Endometrial microvascular endothelial cells (primary cell): ENCODE measurements around the gene ZFX. TPM values are rescaled to one million over a fixed set of nuclear protein-coding genes. Genes with fewer than 3 reads are reported as not detected.

Source experiments
- in situ Hi-C: cut with HindIII; loops from 2 replicates; pipeline ENCODE4 v1.10.0; 2017; ENCODE audit warnings: low sequenced_read_pairs, low pct_unique_long_range_greater_than_20kb; ENCODE audit errors: inconsistent ontology term
- total RNA-seq: library from RNA; depleted of rRNA; stranded (reverse); fragments of >200 nt; gene quantifications from one replicate; pipeline ENCODE4 v1.2.3, GENCODE V29; 2015; ENCODE audit errors: inconsistent ontology term

The ZFX gene
- total RNA-seq, 1 donor from 2014 or later = 38.2 TPM

DNA sequence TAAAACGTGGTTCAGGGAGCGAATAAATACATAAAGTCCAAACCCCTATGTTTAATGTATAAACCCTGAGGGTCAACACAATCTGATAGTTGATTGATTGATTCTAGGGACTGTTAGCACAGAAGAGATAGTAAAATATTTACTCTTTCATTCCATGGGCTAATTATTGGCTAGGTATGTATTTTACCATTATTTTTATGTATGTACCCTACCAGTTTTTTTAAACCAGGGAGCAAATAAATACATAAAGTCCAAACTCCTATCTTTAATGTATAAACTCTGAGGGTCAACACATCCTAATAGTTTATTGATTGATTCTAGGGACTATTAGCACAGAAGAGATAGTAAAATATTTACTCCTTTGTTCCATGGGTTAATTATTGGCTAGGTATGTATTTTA, 40.0 kb downstream of the ZFX start:
- in situ Hi-C loops = no loop called here

DNA sequence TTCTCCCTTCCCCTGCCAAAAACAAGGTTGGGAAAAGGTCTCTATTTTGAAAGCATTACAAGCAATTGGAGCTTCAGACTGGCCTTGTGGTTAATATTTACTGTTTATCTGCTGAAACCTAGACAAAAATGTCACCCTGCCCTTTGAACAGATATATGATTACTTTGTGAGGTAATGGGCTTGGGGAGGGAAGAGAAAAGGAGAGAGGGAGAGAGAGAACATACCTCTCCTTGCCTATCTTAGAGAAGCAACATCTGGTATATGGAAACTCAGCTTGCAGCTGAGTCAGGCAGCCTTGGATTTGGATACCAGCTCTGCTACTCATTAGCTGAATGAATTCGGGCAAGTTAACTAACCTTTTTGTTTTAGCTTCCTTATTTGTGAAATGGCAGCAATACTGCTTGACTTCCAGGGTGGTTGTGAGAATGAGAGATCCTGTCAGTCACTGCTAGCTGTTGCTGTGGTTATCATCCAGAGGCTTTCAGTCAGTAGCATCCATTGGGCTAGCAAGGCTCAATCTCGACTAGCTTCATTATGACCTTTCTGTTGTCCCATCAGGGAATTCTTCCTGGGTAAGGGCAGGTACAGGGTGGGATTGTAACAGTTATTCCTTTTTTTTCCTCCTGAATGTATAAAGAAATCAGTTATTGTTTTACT, 41.1 kb downstream of the ZFX start:
- in situ Hi-C loops = no loop called here

DNA sequence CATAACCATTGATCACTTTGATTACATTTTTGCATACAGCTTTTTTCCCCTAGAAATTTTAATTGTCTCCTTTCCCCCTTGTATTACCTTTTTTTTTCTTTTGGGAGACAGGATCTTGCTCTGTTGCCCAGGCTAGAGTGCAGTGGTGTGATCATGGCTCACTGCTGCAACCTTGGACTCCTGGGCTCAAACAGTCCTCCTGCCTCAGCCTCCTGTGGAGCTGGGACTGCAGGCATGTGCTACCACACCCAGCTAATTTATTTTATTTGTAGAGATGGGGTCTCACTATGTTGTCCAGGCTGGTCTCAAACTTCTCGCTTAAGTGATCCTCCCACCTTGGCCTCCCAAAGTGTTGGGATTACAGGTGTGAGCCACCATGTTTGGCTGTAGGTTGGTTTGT, 47.0 kb downstream of the ZFX start:
- in situ Hi-C loops = no loop called here

DNA sequence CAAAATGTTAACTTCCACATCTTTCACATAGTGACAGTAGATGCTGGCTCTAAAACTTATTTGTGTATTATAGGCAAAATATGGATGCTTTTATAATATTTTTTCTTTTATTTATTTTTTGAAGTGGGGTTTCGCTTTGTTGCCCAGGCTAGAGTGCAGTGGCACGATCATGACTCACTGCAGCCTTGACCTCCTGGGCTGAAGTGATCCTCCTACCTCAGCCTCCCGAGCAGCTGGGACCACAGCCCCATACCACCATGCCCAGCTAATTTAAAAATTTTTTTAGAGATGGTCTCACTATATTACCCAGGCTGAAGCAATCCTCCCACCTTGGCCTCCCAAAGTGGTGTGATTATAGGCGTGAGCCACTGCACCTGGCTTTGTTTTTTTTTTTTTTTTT, 48.6 kb downstream of the ZFX start:
- in situ Hi-C loops = no loop called here

DNA sequence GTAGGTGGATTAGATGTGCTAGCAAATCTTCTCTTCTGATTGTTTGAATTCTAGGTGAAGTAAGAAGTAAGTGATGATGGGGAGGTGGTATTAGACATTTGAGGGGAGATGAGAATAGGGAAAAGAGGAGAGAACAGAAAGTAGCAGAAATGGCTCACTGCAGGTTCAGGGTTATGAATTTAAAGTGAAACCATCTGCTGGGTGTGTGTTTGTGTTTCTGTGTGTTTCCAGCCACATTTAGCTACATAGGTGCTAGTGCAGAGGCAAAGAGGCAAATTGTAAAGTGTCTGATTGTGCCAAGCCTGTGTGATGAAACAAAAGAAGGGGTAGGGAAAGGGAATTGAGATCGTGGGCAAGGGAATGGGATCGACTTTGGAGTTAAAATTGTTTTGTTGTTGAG, 50.6 kb downstream of the ZFX start:
- in situ Hi-C loops = no loop called here

DNA sequence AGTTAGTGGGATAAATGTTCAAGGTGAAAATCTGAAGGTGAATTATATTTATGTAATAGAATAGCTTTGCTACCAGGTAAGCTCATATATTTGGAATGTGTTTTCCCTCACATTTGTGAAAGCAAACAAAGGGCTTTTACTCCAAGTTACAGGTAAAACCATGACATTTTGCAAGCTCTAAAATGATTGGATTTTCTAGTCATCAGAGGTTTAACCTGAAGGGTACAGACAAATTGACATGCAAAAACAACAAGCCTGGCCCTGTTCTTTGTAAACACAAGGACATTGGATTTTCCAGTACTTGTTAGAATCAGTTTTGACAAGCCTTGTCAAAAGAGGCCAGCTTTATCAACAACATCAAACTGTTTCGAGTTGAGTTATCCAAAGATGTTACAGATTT, 51.7 kb downstream of the ZFX start:
- in situ Hi-C loops = no loop called here

DNA sequence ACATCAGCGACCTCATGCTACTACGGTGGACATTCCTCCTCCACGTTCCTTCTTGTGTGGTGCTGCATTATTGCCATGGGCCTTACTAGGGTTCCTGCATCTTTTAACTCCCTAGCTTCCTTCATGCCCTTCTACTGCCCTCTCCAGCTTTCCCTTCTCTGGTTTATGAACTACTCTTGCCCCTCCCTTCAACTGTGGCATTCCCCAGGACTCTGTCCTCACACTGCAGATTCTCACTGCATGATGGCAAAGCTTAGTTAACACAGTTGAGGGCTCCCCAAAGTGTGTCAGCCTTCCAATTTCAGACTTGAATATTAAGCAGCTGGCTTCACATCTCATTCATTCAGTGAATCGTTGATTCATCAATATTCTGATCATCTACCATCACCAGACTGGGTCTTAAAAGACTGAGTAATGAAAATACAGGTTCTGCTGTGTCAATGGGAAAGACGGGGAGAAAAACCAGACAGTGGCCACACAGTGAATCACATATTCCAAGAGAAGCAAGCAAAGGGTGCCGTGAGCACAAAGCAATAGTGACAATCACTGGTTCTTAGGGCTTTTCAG, 53.0 kb downstream of the ZFX start:
- in situ Hi-C loops = no loop called here

DNA sequence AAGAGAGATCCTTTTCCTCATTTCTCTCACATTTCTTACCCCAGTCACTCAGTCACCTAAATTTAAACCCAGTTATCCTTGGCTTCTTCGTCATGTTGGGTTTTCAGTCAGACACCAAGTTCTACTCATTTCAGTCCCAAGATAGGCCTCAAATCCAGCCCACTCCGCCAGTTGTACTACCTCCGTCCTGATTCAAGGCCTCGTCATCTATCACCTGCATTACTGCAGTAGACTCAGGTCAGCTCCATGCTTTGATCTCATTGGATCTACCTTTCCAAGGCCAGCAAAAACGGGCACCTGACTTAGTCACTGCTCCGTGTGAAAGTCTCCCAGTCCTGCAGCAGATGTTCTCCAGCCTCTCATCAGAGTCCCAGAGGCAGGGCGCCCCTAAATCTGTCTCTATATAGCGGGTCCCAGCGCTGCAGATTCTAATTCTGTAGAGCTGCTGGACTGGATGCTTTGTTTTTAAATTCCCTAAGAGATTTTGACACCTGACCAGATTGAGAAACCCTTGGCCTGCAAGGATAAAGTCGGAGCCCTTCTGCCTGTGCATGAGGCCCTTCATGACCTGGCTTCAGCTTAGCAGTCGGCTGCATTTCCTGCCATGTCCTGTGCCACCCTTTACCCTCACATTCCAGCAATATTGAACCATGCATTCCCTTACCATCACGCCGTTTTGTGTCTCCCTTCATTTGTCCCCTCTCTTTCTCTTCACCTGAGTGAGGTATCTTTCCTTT, 53.7 kb downstream of the ZFX start:
- in situ Hi-C loops = no loop called here

DNA sequence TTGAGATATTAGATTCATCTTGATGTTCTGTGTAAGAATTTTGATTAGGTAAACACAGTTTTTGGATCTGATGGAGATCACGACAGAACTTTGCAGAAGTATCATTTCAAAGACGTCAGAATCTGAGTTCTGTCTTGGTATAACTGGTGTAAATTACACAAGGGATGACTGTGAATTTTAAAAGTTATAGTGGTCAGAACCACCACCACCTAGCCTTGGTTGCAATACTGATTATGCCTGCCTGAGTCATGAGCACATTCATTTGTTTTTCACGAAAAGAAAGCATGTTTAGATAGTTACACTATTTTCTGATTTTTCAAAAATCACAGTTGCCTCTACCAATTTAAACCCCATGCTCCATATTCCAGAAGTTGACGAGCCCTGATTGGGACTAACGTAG, 54.8 kb downstream of the ZFX start:
- in situ Hi-C loops = no loop called here

DNA sequence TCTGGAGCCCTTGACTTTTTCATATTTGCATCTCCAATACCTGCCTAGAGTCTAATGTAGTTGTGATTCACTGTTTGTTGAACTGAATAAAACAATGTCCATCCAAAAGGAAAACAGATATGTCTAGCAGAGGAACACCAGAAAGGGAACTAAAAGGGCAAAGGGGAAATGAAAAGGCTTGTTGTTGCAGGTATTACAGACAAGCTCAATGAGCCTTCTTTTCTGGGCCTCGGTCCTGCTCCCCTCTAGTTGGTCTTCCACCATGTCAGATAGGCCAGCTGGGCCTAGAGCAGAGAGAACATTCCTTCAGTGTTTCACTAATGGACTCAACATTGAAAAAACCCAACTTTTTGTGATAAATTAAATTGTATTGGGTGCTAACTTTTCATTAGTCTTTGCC, 55.4 kb downstream of the ZFX start:
- in situ Hi-C loops = no loop called here

DNA sequence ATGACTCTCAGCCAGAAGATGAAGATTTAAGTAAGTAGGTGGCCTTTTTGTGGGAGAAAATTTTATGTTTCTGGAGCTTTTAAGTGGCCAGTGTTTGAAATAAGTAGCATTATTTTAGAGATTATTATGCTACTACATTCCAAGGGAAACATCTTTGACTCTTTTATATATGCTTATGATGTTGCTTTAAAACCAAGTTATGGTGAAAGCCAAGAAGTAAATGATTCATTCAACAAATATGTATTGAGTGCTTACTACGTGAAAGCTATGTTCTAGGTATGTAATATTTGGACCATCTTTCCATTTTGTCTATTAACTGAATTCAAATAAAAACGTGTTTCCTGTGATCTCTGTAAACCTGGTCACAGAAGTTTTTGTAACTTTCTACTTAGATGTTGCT, 58.3 kb downstream of the ZFX start:
- in situ Hi-C loops = no loop called here

DNA sequence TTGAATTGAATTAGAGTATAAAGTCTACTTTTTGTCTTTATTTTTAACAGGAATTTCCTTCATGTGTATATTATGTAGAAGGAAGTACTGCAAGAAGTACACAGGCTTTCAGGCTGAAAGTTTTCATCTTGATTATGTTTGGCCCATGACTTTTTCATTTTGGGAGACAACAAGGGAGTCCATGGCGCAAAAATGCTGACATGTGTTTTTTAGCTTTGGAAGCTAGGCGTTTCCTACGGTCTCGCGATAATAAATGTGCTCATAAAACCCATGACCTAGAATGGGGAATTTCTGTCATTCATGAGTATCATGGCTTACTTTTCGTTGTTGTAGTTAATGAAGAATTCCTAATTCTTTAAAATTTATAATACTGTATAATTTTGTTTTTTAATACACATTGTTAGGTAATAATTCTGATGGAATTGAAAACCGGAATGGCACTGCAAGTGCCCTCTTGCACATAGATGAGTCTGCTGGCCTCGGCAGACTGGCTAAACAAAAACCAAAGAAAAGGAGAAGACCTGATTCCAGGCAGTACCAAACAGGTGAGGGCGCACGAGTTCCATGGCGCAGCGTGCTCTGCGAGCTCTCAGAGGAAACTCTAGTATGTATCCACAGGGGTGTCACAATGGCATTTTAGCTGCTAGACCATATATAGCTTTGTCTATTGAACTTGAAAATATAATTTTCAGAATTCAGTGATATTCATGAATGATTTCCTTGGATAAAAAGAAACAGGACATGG, 59.1 kb downstream of the ZFX start:
- in situ Hi-C loops = no loop called here

DNA sequence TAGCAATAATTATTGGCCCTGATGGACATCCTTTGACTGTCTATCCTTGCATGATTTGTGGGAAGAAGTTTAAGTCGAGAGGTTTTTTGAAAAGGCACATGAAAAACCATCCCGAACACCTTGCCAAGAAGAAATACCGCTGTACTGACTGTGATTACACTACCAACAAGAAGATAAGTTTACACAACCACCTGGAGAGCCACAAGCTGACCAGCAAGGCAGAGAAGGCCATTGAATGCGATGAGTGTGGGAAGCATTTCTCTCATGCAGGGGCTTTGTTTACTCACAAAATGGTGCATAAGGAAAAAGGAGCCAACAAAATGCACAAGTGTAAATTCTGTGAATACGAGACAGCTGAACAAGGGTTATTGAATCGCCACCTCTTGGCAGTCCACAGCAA, 60.7 kb downstream of the ZFX start:
- in situ Hi-C loops = no loop called here

DNA sequence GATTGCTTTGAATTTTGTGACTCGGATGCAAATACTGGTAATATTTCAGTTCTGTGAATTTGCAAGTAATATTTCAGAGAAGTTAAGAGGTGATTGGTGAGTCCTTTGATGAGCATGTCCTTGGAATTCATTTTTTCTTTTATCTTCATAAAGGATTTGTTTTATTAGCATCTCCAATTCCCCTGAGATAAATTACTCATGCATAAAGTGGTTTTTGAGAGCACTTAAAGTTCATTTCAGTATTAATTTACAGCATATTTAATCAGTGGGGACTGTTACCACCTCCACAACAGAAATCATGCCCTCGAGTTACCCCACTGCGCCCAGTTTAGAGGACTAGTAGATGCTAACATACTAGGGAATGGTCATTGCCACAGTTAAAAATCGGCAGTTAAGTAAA, 65.0 kb downstream of the ZFX start:
- in situ Hi-C loops = no loop called here

DNA sequence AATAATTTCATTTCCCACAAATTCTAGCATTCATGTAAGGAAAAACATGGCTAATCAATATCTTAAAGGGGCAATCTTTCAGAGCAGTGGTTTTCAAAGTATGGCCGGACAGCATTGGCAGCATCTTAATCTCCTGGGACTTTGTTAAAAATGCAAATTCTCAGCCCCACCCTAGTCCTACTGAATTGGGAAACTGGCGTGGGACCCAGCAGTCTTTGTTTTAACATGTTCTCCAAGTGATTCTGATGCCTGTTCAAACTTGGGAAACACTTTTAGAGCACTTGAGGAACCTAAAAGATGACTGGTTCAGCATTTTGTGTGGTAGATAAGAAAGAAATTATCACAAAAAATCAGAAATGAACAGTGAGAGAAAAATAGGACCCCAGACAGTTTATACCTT, 65.7 kb downstream of the ZFX start:
- in situ Hi-C loops = no loop called here

DNA sequence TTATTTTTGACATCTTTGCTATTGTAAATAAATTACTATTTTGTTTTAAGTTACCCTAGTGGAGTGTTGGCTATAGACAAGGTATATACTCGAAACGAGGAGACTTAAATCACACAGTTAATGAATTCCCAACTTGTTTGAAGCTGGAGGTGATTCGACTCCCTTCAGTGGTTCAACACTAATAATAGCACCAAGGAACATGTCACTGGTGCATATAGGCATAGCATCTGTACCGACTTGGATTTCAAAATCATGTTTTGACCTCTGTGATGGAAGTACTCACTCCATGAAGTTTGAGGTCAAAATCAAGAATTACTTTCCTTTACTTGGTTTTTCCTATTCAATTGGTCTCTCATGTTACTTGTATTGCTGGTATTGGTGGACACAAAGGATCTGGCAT, 66.5 kb downstream of the ZFX start:
- in situ Hi-C loops = no loop called here

DNA sequence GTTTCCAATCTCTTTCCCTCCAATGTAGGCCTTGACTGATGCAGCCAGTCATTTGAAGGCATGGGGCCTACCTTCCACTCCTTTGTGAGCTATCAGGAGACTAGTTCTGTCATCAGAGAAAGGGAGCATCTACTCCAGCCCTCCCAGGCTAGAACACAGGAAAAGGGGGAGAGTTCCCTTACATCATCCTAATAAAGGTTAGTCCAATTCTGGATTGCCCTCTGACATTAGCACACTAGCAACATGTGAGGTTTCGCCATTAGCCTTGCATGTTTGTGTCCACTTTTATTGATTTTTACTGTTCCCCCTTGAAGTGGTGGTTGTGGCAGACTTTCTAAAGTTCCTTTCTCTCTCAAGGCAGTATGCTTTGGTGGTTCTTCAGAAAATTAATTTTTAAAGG, 67.3 kb downstream of the ZFX start:
- in situ Hi-C loops = no loop called here

DNA sequence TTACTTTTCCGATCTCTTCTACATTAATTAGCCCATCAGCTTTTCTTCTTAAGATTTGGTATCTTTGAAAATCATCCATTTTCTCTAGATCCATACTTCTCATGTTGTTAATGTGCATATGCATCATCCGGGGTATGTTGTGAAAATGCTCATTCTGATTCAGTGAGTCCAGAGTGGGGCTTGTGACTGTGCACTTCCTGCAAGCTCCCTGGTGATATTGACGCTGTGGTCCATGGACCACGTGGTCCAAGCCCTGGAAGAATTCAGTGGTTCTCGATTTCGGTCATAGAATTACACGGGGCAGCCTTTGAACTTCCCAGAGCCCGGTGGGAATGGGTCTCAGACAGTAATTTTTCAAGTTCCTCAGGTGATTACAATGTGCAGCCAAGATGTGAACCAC, 69.8 kb downstream of the ZFX start:
- in situ Hi-C loops = no loop called here

DNA sequence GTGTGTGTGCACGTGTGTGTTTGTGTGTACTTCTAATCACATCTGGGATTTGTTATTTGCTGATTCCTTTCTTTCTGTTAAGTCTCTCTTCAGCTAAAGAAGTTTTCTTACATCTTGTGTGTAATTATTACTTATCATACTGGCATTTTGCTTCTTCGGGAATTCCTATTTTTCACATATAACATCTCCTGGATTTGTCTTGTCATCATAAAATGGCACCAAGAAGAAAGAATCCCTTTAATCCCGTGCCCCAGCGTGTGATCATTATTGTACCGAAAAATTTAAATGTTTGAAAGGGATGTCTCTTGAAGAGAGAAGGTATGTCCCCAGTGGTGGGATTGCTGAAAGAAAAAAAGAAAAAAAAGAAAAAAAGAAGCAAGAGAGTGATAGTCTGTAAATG, 72.3 kb downstream of the ZFX start:
- in situ Hi-C loops = no loop called here

DNA sequence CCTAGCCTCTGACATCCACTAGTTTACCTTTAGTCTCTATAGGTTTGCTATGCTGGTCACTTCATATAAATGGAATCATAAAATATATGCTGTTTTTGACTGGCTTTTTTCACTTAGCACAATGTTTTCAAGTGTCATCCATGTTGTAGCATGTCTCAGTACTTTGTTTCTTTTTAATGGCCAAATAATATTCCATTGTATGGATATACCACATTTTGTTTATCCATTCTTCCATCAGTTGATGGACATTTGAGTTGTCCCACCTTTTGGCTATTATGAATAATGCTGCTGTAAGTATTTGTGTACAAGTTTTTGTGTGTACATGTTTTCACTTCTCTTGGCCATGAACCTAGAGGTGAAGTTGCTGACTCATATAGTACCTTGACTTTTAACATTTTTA, 75.7 kb downstream of the ZFX start:
- in situ Hi-C loops = no loop called here
